Endothelial cell of umbilical vein (primary cell): ENCODE results near the gene KLHL5. TPM values are rescaled to one million over a fixed set of nuclear protein-coding genes. Genes with fewer than 3 reads are reported as not detected.

Experiments
- BruUV-seq: library from RNA; stranded (reverse); fragments of 400-500 nt; replicated peaks from 2 replicates; lab custom pipeline; 2021; lab: Mats Ljungman, UMichigan
- CTCF ChIA-PET: fragments of 300-600, 350-600 bp; sonication (Branson Sonifier 250); formaldehyde crosslinking; loops from one replicate; lab custom pipeline; 2021; ENCODE audit warnings: antibody characterized with exemption, inconsistent platforms; lab: Charles Lee
- POLR2A ChIA-PET: fragments of 300-600, 350-600 bp; sonication (Branson Sonifier 250); formaldehyde crosslinking; loops from one replicate; lab custom pipeline; 2021; ENCODE audit warnings: antibody characterized with exemption, inconsistent platforms; lab: Charles Lee
- DNase-seq: peaks from one replicate; pipeline ENCODE4 v3.0.0-alpha.2; 2011; ENCODE audit warnings: low read depth, low spot score
- FAIRE-seq: peaks from 2 replicates; lab custom pipeline; 2011; peaks lifted over from hg19 to GRCh38; lab: Jason Lieb, UNC
- H2AFZ ChIP-seq: 2 replicates; pipeline ENCODE4 v1.6.0; 2012; ENCODE audit warnings: low read depth, low read length, control low read depth, inconsistent platforms
- H3K27ac ChIP-seq: 2 replicates; pipeline ENCODE4 v1.5.1; 2011; ENCODE audit warnings: low read depth, mild to moderate bottlenecking, control low read depth, low read length, moderate library complexity; ENCODE audit not compliant: insufficient read depth
- H3K27me3 ChIP-seq, 2 experiments: 2 replicates each; pipeline versions ENCODE4 v1.6.0 to v1.6.1; 2011; ENCODE audit warnings: low read length in 2 of 2, mixed read lengths in 1 of 2; ENCODE audit not compliant: control insufficient read depth in 2 of 2, insufficient read depth in 2 of 2
- H3K36me3 ChIP-seq, 2 experiments: 2 replicates in 1 of 2; 3 replicates in 1 of 2; pipeline ENCODE4 v1.5.1; 2011; ENCODE audit warnings: low read length in 2 of 2, mild to moderate bottlenecking in 1 of 2, moderate library complexity in 1 of 2; ENCODE audit not compliant: control insufficient read depth in 2 of 2, insufficient read depth in 2 of 2; ENCODE audit errors: extremely low read depth in 1 of 2
- H3K4me1 ChIP-seq: 3 replicates; pipeline ENCODE4 v1.5.1; 2011; ENCODE audit warnings: mild to moderate bottlenecking, low read length; ENCODE audit not compliant: control insufficient read depth, insufficient read depth; ENCODE audit errors: extremely low read depth
- H3K4me2 ChIP-seq: 2 replicates; pipeline ENCODE4 v1.6.1; 2011; ENCODE audit warnings: low read length, control low read depth, mixed read lengths; ENCODE audit not compliant: insufficient read depth
- H3K4me3 ChIP-seq, 3 experiments: fragments of 200-600 bp in 1 of 3; sonication (generic), shearing (Covaris generic) in 1 of 3; replicated peaks in 1 of 3; 2 replicates each; pipeline ENCODE4 v1.5.1; 2011 to 2016; ENCODE audit warnings: control low read depth in 3 of 3, low read length in 3 of 3, mild to moderate bottlenecking in 2 of 3, inconsistent platforms in 1 of 3, low read depth in 1 of 3, moderate library complexity in 1 of 3; ENCODE audit not compliant: insufficient read depth in 1 of 3
- H3K79me2 ChIP-seq: 2 replicates; pipeline ENCODE4 v1.6.0; 2012; ENCODE audit warnings: low read length, inconsistent platforms; ENCODE audit not compliant: control insufficient read depth, insufficient read depth
- H3K9ac ChIP-seq: replicated peaks from 2 replicates; pipeline ENCODE3; 2011; ENCODE audit warnings: low read length, control low read depth; ENCODE audit not compliant: insufficient read depth; ENCODE audit errors: extremely low read depth
- H3K9me1 ChIP-seq: replicated peaks from 3 replicates; pipeline ENCODE4 v1.6.0; 2011; ENCODE audit warnings: mild to moderate bottlenecking, low read length; ENCODE audit not compliant: control insufficient read depth, insufficient read depth; ENCODE audit errors: extremely low read depth
- H3K9me3 ChIP-seq: replicated peaks from 2 replicates; pipeline ENCODE4 v1.5.1; 2012; ENCODE audit warnings: low read length, inconsistent platforms; ENCODE audit not compliant: control insufficient read depth, insufficient read depth
- H4K20me1 ChIP-seq: replicated peaks from 2 replicates; pipeline ENCODE3; 2011; ENCODE audit warnings: mild to moderate bottlenecking, low read length; ENCODE audit not compliant: control insufficient read depth, insufficient read depth; ENCODE audit errors: extremely low read depth
- EZH2 ChIP-seq: IDR thresholded peaks from 2 replicates; pipeline ENCODE4 v1.6.1; 2012; ENCODE audit warnings: borderline replicate concordance, low read depth, mild to moderate bottlenecking, moderate library complexity, low read length, inconsistent platforms; ENCODE audit not compliant: severe bottlenecking
- FOS ChIP-seq: IDR thresholded peaks from 2 replicates; pipeline ENCODE4 v1.6.1; 2011; ENCODE audit warnings: mild to moderate bottlenecking, low read length, moderate library complexity, borderline replicate concordance; ENCODE audit not compliant: insufficient read depth
- GATA2 ChIP-seq: IDR thresholded peaks from 2 replicates; pipeline ENCODE4 v1.7.0; 2011; ENCODE audit warnings: low read depth, mild to moderate bottlenecking, moderate library complexity, mixed read lengths, low read length; ENCODE audit not compliant: insufficient read length, insufficient read depth
- JUN ChIP-seq: IDR thresholded peaks from 2 replicates; pipeline ENCODE4 v1.6.1; 2011; ENCODE audit warnings: borderline replicate concordance, low read depth; ENCODE audit not compliant: insufficient read length, insufficient read depth
- MYC ChIP-seq: IDR thresholded peaks from one replicate; pipeline ENCODE4 v1.6.1; 2011; ENCODE audit warnings: mild to moderate bottlenecking, low read depth, low read length
- POLR2A ChIP-seq: IDR thresholded peaks from 2 replicates; pipeline ENCODE4 v1.6.1; 2012; ENCODE audit warnings: low read depth, mild to moderate bottlenecking, control low read depth, low read length
- POLR2AphosphoS5 ChIP-seq: IDR thresholded peaks from 2 replicates; pipeline ENCODE4 v1.6.1; 2012; ENCODE audit warnings: low read depth, mild to moderate bottlenecking, control low read depth, low read length, moderate library complexity; ENCODE audit not compliant: insufficient read depth
- dilution Hi-C: fragments of 300-500 bp; cut with MboI; formaldehyde crosslinking; loops from one replicate; pipeline ENCODE4 v1.15.0; 2019; ENCODE audit warnings: low sequenced_read_pairs; ENCODE audit not compliant: extremely low pct_ligation_motif_present
- intact Hi-C: fragments of 100-400 bp; cut with micrococcal nuclease; formaldehyde crosslinking; loops from one replicate; pipeline ENCODE4 v1.10.0; 2022
- polyA plus RNA-seq, 4 experiments: library from polyadenylated mRNA; depleted of rRNA in 3 of 4; stranded (reverse) in 3 of 4; unstranded in 1 of 4; fragments of >200 nt; gene quantifications; 2 replicates each; pipeline versions ENCODE4 v1.2.1 to v1.2.3, GENCODE V29; 2011 to 2012; ENCODE audit warnings: missing spikeins in 1 of 4
- total RNA-seq: library from RNA; stranded (reverse); gene quantifications from 2 replicates; pipeline ENCODE4 v1.2.3, GENCODE V29; 2021
- TF ChIP-seq, protein P1 (sequence below), 2 donors: IDR thresholded peaks; 1 replicate in 1 of 2; 2 replicates in 1 of 2; pipeline ENCODE4 v1.5.1; 2011; ENCODE audit warnings: low read length in 2 of 2, mild to moderate bottlenecking in 2 of 2, moderate library complexity in 2 of 2, control low read depth in 1 of 2, inconsistent platforms in 1 of 2, low read depth in 1 of 2; ENCODE audit not compliant: insufficient read depth in 1 of 2; ENCODE audit errors: extremely low read depth in 1 of 2
- TF ChIP-seq, protein P2 (sequence below): IDR thresholded peaks from 2 replicates; pipeline ENCODE4 v1.6.1; 2011; ENCODE audit not compliant: insufficient read depth, insufficient read length

KLHL5 gene
- total and polyA plus RNA-seq, 2 donors (not counting 3 experiments of a cell fraction or from before 2014, with no cell fraction given): 32.2 to 54.6 TPM

DNA sequence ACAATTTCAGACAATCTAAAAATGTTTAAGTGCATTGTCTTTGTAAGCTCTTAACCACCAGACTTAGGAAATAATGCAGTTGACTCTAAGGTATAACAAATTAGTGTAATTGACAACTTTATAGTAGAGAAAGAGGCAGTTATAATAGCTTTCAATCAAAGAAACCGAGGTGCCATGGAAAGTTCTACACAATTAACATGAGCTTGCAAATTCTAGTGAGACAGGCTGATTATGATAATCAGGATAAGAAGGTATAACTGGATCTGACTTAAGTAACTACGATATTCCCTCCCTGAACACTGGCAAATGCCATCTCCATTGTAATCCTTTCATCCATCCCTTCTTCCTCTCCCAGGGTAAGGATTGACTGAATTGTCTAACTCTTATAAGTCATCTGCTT lies 11.4 kb upstream of the KLHL5 start:
- intact Hi-C loops: no loop called here
- Histone ChIP-seq H4K20me1 (no peaks in the 10 kb centered on the region), H3K9ac (no peak overlapping the region), H3K79me2 (peaks cover 65% of the 10 kb centered on the region), H3K27ac (no peak overlapping the region), H3K27me3 (no peaks in the 10 kb centered on the region), H3K9me1 (no peaks in the 10 kb centered on the region), H2AFZ (no peak overlapping the region), H3K9me3 (no peaks in the 10 kb centered on the region), H3K4me1 (peaks cover 8% of the 10 kb centered on the region), H3K4me2 (no peak overlapping the region), H3K36me3 (no peaks in the 10 kb centered on the region), H3K4me3 (no peak overlapping the region)
- ChIA-PET POLR2A (no interaction called here), CTCF (interaction anchor here (1.0 to 2.3 kb wide), 6 partner anchors 10 to 84 kb away, joined by 3 to 7 read pairs (median 4); no protein-coding TSS in a partner anchor)
- BruUV-seq: no TSS peak
- FAIRE-seq (no peak), DNase-seq (no peak)
- TF ChIP-seq FOS (no peak), GATA2 (no peak), JUN (no peak), POLR2A (no peak), POLR2AphosphoS5 (no peak), EZH2 (no peak), MYC (no peak)
- TF ChIP-seq, protein P1, sequence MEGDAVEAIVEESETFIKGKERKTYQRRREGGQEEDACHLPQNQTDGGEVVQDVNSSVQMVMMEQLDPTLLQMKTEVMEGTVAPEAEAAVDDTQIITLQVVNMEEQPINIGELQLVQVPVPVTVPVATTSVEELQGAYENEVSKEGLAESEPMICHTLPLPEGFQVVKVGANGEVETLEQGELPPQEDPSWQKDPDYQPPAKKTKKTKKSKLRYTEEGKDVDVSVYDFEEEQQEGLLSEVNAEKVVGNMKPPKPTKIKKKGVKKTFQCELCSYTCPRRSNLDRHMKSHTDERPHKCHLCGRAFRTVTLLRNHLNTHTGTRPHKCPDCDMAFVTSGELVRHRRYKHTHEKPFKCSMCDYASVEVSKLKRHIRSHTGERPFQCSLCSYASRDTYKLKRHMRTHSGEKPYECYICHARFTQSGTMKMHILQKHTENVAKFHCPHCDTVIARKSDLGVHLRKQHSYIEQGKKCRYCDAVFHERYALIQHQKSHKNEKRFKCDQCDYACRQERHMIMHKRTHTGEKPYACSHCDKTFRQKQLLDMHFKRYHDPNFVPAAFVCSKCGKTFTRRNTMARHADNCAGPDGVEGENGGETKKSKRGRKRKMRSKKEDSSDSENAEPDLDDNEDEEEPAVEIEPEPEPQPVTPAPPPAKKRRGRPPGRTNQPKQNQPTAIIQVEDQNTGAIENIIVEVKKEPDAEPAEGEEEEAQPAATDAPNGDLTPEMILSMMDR (IDR thresholded peaks at IDR 0.05; ENCODE audit: extremely low read depth in 1 of 2, insufficient read depth in 1 of 2, low read depth in 1 of 2, low read length in 2 of 2): no peak
- TF ChIP-seq, protein P2, sequence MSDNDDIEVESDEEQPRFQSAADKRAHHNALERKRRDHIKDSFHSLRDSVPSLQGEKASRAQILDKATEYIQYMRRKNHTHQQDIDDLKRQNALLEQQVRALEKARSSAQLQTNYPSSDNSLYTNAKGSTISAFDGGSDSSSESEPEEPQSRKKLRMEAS: no peak
- dilution Hi-C loops: no loop called here
